ENCODE measurements around the gene MED13L.

MED13L gene

GRCh38 chr12:116248433-116248832 is 29.1 kb downstream of the MED13L start:
- TF ChIP-seq CTCF (IDR thresholded peaks at IDR 0.05) = no peak
- no peak overlapping the region for H3K4me3 ChIP-seq (ENCODE audit: low read depth in 1 of 2, low read length in 1 of 2)
- peaks cover 31 to 33% of the 10 kb centered on the region in 2 experiments for H3K4me1 ChIP-seq (ENCODE audit: control insufficient read depth in 1 of 2, insufficient read depth in 1 of 2, low read depth in 1 of 2, low read length in 1 of 2)
- H3K27ac ChIP-seq = peak overlapping the region; percentile 14
- H3K9me3 ChIP-seq = no peaks in the 10 kb centered on the region
- no peaks in the 10 kb centered on the region for H3K27me3 ChIP-seq
- H3K36me3 ChIP-seq = no peaks in the 10 kb centered on the region

- no peaks in the 10 kb centered on the region for H3K9me3 ChIP-seq
Observed at GRCh38 chr12:116247377-116247776, 30.1 kb downstream of the MED13L start.

GRCh38 chr12:116246490-116247179 is 30.9 kb downstream of the MED13L start:
- Histone ChIP-seq H3K9me3 (no peaks in the 10 kb centered on the region), H3K4me3 (ENCODE audit: low read depth in 1 of 2, low read length in 1 of 2) (no peak overlapping the region), H3K36me3 (no peaks in the 10 kb centered on the region), H3K4me1 (ENCODE audit: control insufficient read depth in 1 of 2, insufficient read depth in 1 of 2, low read depth in 1 of 2, low read length in 1 of 2) (peaks cover 40 to 46% of the 10 kb centered on the region in 2 experiments), H3K27me3 (no peaks in the 10 kb centered on the region), H3K27ac (peak overlapping the region; percentile 84)
- no peak for TF ChIP-seq CTCF (IDR thresholded peaks at IDR 0.05)

More at GRCh38 chr12:116247377-116247776, 30.1 kb downstream of the MED13L start:
- Histone ChIP-seq H3K27me3 (no peaks in the 10 kb centered on the region), H3K36me3 (no peaks in the 10 kb centered on the region), H3K27ac (no peak overlapping the region), H3K4me3 (ENCODE audit: low read depth in 1 of 2, low read length in 1 of 2) (no peak overlapping the region), H3K4me1 (ENCODE audit: control insufficient read depth in 1 of 2, insufficient read depth in 1 of 2, low read depth in 1 of 2, low read length in 1 of 2) (peaks cover 39 to 43% of the 10 kb centered on the region in 2 experiments)
- no peak for TF ChIP-seq CTCF (IDR thresholded peaks at IDR 0.05)

GRCh38 chr12:116245189-116245588 is 32.3 kb downstream of the MED13L start:
- peak overlapping the region; percentile 84 for H3K27ac ChIP-seq
- no peaks in the 10 kb centered on the region for H3K27me3 ChIP-seq
- no peaks in the 10 kb centered on the region for H3K36me3 ChIP-seq
- H3K4me1 ChIP-seq (ENCODE audit: control insufficient read depth in 1 of 2, insufficient read depth in 1 of 2, low read depth in 1 of 2, low read length in 1 of 2) = peaks cover 54 to 61% of the 10 kb centered on the region in 2 experiments
- TF ChIP-seq CTCF (IDR thresholded peaks at IDR 0.05) = no peak
- H3K9me3 ChIP-seq = no peaks in the 10 kb centered on the region
- H3K4me3 ChIP-seq (ENCODE audit: low read depth in 1 of 2, low read length in 1 of 2) = no peak overlapping the region

GRCh38 chr12:116244474-116245090 is 32.9 kb downstream of the MED13L start:
- peak overlapping the region; percentile 84 for H3K27ac ChIP-seq
- H3K4me1 ChIP-seq (ENCODE audit: control insufficient read depth in 1 of 2, insufficient read depth in 1 of 2, low read depth in 1 of 2, low read length in 1 of 2) = peaks cover 59 to 64% of the 10 kb centered on the region in 2 experiments
- no peak overlapping the region for H3K4me3 ChIP-seq (ENCODE audit: low read depth in 1 of 2, low read length in 1 of 2)
- TF ChIP-seq CTCF (IDR thresholded peaks at IDR 0.05) = no peak
- H3K9me3 ChIP-seq = no peaks in the 10 kb centered on the region
- no peaks in the 10 kb centered on the region for H3K27me3 ChIP-seq
- H3K36me3 ChIP-seq = no peaks in the 10 kb centered on the region
